IMR-90 (cell line): ENCODE measurements around the gene GPR161. TPM values are rescaled to one million over a fixed set of nuclear protein-coding genes. Genes with fewer than 3 reads are reported as not detected.

ENCODE experiments used
- ATAC-seq: fragments of 200-7000 bp; cut with Tn5 transposase; 2 replicates; pipeline ENCODE4 v1.9.1; 2020; ENCODE audit warnings: low read depth, mild to moderate bottlenecking, moderate library complexity
- BruUV-seq: library from RNA; stranded (reverse); fragments of 400-500 nt; replicated peaks from 2 replicates; lab custom pipeline; 2021; lab: Mats Ljungman, UMichigan
- CTCF ChIA-PET: fragments of 300-600 bp; formaldehyde crosslinking; extraction: SDS; loops from one replicate; lab custom pipeline; 2021; ENCODE audit warnings: antibody characterized with exemption; lab: Yijun Ruan, JAX
- POLR2A ChIA-PET: fragments of 300-600 bp; sonication (Branson Sonifier 250); formaldehyde crosslinking; loops from one replicate; lab custom pipeline; 2022; ENCODE audit warnings: antibody characterized with exemption; ENCODE audit not compliant: unreplicated experiment; lab: Charles Lee
- DNase-seq: peaks from one replicate; pipeline ENCODE4 v3.0.0; 2013
- H2AFZ ChIP-seq: replicated peaks from 2 replicates; pipeline ENCODE3; 2013; ENCODE audit warnings: low read length, mild to moderate bottlenecking; ENCODE audit not compliant: poor library complexity
- H2AK5ac ChIP-seq: 2 replicates; pipeline ENCODE4 v1.6.1; 2013; ENCODE audit warnings: low read depth, low read length, inconsistent platforms
- H2AK9ac ChIP-seq: replicated peaks from 2 replicates; pipeline ENCODE3; 2013; ENCODE audit warnings: mild to moderate bottlenecking, low read depth, low read length, moderate library complexity; ENCODE audit not compliant: poor library complexity
- H2BK120ac ChIP-seq: 2 replicates; pipeline ENCODE4 v1.6.1; 2013; ENCODE audit warnings: low read depth, low read length, inconsistent platforms
- H2BK15ac ChIP-seq: 3 replicates; pipeline ENCODE4 v1.6.1; 2013; ENCODE audit warnings: low read depth, low read length, inconsistent platforms
- H2BK20ac ChIP-seq: 2 replicates; pipeline ENCODE4 v1.6.1; 2013; ENCODE audit warnings: low read depth, mild to moderate bottlenecking, inconsistent platforms, low read length, moderate library complexity
- H2BK5ac ChIP-seq: 2 replicates; pipeline ENCODE4 v1.6.1; 2013; ENCODE audit warnings: mild to moderate bottlenecking, low read depth, low read length, inconsistent platforms; ENCODE audit not compliant: poor library complexity, severe bottlenecking
- H3K14ac ChIP-seq: replicated peaks from 2 replicates; pipeline ENCODE4 v1.6.1; 2013; ENCODE audit warnings: low read depth, low read length, inconsistent platforms
- H3K18ac ChIP-seq: 2 replicates; pipeline ENCODE4 v1.6.1; 2013; ENCODE audit warnings: low read depth, low read length, control low read depth
- H3K23ac ChIP-seq: 2 replicates; pipeline ENCODE4 v1.6.1; 2013; ENCODE audit warnings: low read depth, low read length, inconsistent platforms
- H3K27ac ChIP-seq: 2 replicates; pipeline ENCODE4 v1.5.1; 2013; ENCODE audit warnings: mild to moderate bottlenecking, control low read depth, low read length; ENCODE audit not compliant: insufficient read depth
- H3K27me3 ChIP-seq: 2 replicates; pipeline ENCODE4 v1.6.1; 2013; ENCODE audit warnings: low read length; ENCODE audit not compliant: control insufficient read depth, insufficient read depth
- H3K36me3 ChIP-seq: 2 replicates; pipeline ENCODE4 v1.6.1; 2013; ENCODE audit warnings: low read length, mixed read lengths; ENCODE audit not compliant: control insufficient read depth, insufficient read depth
- H3K4ac ChIP-seq: 2 replicates; pipeline ENCODE4 v1.6.1; 2013; ENCODE audit warnings: low read depth, low read length, inconsistent platforms
- H3K4me1 ChIP-seq: 2 replicates; pipeline ENCODE4 v1.6.1; 2013; ENCODE audit warnings: low read length, mixed read lengths; ENCODE audit not compliant: control insufficient read depth, insufficient read depth
- H3K4me2 ChIP-seq: 2 replicates; pipeline ENCODE4 v1.6.1; 2013; ENCODE audit warnings: low read depth, mild to moderate bottlenecking, control low read depth, low read length, moderate library complexity
- H3K4me3 ChIP-seq: 2 replicates; pipeline ENCODE4 v1.5.1; 2013; ENCODE audit warnings: low read depth, mild to moderate bottlenecking, control low read depth, low read length, moderate library complexity; ENCODE audit not compliant: insufficient read depth
- H3K56ac ChIP-seq: 2 replicates; pipeline ENCODE4 v1.6.1; 2013; ENCODE audit warnings: low read length, inconsistent platforms; ENCODE audit not compliant: insufficient read depth; ENCODE audit errors: extremely low read depth
- H3K79me1 ChIP-seq, 2 experiments: 2 replicates each; pipeline ENCODE4 v1.6.1; 2013; ENCODE audit warnings: low read length in 2 of 2, inconsistent platforms in 1 of 2, low read depth in 1 of 2
- H3K9ac ChIP-seq: 2 replicates; pipeline ENCODE4 v1.6.1; 2013; ENCODE audit warnings: low read depth, low read length, control low read depth
- H3K9me1 ChIP-seq: 2 replicates; pipeline ENCODE4 v1.6.1; 2013; ENCODE audit warnings: low read length, inconsistent platforms; ENCODE audit not compliant: insufficient read depth
- H3K9me3 ChIP-seq: 2 replicates; pipeline ENCODE4 v1.6.1; 2013; ENCODE audit warnings: low read length; ENCODE audit not compliant: control insufficient read depth, insufficient read depth
- H4K20me1 ChIP-seq: 2 replicates; pipeline ENCODE4 v1.6.1; 2013; ENCODE audit warnings: low read length, inconsistent platforms; ENCODE audit not compliant: insufficient read depth
- H4K5ac ChIP-seq: 2 replicates; pipeline ENCODE4 v1.6.1; 2013; ENCODE audit warnings: mild to moderate bottlenecking, low read depth, low read length, control low read depth
- H4K8ac ChIP-seq, 2 experiments: 2 replicates each; pipeline ENCODE4 v1.6.1; 2013; ENCODE audit warnings: low read depth in 2 of 2, low read length in 2 of 2, control low read depth in 1 of 2, inconsistent platforms in 1 of 2
- H4K91ac ChIP-seq: 2 replicates; pipeline ENCODE4 v1.6.1; 2013; ENCODE audit warnings: low read depth, low read length, inconsistent platforms; ENCODE audit not compliant: insufficient read depth
- BHLHE40 ChIP-seq: fragments of 150-350 bp; IDR thresholded peaks from 2 replicates; pipeline ENCODE4 v1.6.1; 2016; ENCODE audit warnings: mild to moderate bottlenecking, low read depth, low read length
- CEBPB ChIP-seq: IDR thresholded peaks from 2 replicates; pipeline ENCODE4 v1.6.1; 2012; ENCODE audit warnings: low read depth, low read length, improper control_type of control experiment
- CTCF ChIP-seq: conservative IDR thresholded peaks from 2 replicates; pipeline ENCODE4 v1.5.1; 2012; ENCODE audit warnings: mild to moderate bottlenecking, low read depth, low read length, improper control_type of control experiment
- MXI1 ChIP-seq: IDR thresholded peaks from 2 replicates; pipeline ENCODE4 v1.6.1; 2012; ENCODE audit warnings: low read depth, mild to moderate bottlenecking, low read length, moderate library complexity, borderline replicate concordance
- RAD21 ChIP-seq: IDR thresholded peaks from 2 replicates; pipeline ENCODE4 v1.6.1; 2012; ENCODE audit warnings: low read length, improper control_type of control experiment
- USF2 ChIP-seq: fragments of 150-350 bp; IDR thresholded peaks from 2 replicates; pipeline ENCODE4 v1.6.1; 2017; ENCODE audit warnings: mild to moderate bottlenecking, antibody characterized with exemption, low read length, low read depth
- WGBS, 2 experiments: methylation state at CpG; one replicate each; pipeline versions ENCODE4 v1.1.5 to v1.1.7; 2013; ENCODE audit warnings: missing lambda C conversion rate in 2 of 2; ENCODE audit not compliant: insufficient read length in 1 of 2; ENCODE audit errors: extremely low coverage in 2 of 2; 5-methylcytosine and 5-hydroxymethylcytosine counted together
- dilution Hi-C: fragments of 300-500 bp; cut with HindIII; formaldehyde crosslinking; loops from one replicate; pipeline ENCODE4 v1.14.3; 2018; ENCODE audit warnings: low sequenced_read_pairs; ENCODE audit not compliant: unreplicated experiment
- in situ Hi-C: fragments of 300-500 bp; cut with MboI; formaldehyde crosslinking; loops from 3 replicates; pipeline ENCODE4 v1.14.3; 2019; ENCODE audit warnings: low sequenced_read_pairs, inconsistent platforms, mixed read lengths
- intact Hi-C: fragments of 100-400 bp; cut with micrococcal nuclease; formaldehyde crosslinking; loops from 2 replicates; pipeline ENCODE4 v1.10.0; 2022
- polyA plus RNA-seq, 3 experiments: library from polyadenylated mRNA; depleted of rRNA; stranded (reverse); fragments of >200 nt; gene quantifications; 2 replicates each; pipeline ENCODE4 v1.2.3, GENCODE V29; 2012; ENCODE audit warnings: low replicate concordance in 1 of 3
- total RNA-seq: library from RNA; depleted of rRNA; stranded (reverse); fragments of >200 nt; gene quantifications from 2 replicates; pipeline ENCODE4 v1.2.3, GENCODE V29; 2012

The GPR161 gene
- total and polyA plus RNA-seq, 2 of the 4 experiments (the other 2 are of a cell fraction): 12.5 to 13.3 TPM

- ChIA-PET POLR2A (no interaction called here), CTCF (no interaction called here)
- H4K8ac ChIP-seq: peak overlapping the region; percentile 59 to 62; a peak in 2 of 4 replicates
- DNase-seq (no peak), ATAC-seq (no peak)
- H2BK5ac ChIP-seq: peak overlapping the region; percentile 56
- peak overlapping the region; percentile 81 for H3K9ac ChIP-seq
- no peaks in the 10 kb centered on the region for H3K36me3 ChIP-seq
- H3K14ac ChIP-seq: peak overlapping the region; percentile 85; the same call in 1 of the 2 replicates
- peak overlapping the region; percentile 76 for H3K27ac ChIP-seq
- no TSS peak for BruUV-seq
- H4K91ac ChIP-seq: peak overlapping the region; percentile 70; the same call in 1 of the 2 replicates
- peak overlapping the region; percentile 51 for H3K56ac ChIP-seq
- peak overlapping the region; percentile 83 for H3K4me2 ChIP-seq
- peak overlapping the region; percentile 61; the same call in 1 of the 2 replicates for H3K4ac ChIP-seq
- H3K23ac ChIP-seq: peak overlapping the region; percentile 54
- no peaks in the 10 kb centered on the region for H4K20me1 ChIP-seq
- no peaks in the 10 kb centered on the region for H3K9me1 ChIP-seq
- peaks cover 15 to 22% of the 10 kb centered on the region in 2 experiments; a peak in 3 of 4 replicates for H3K79me1 ChIP-seq
- H2BK15ac ChIP-seq: peak overlapping the region; percentile 34; the same call in 2 of the 3 replicates
- in situ Hi-C loops: loop anchor here (25.0 kb wide), 1 partner anchor 975 kb away; the partner anchor contains the start of gene ATP1B1
- no peak for TF ChIP-seq USF2
- TF ChIP-seq BHLHE40: no peak
- no peak for TF ChIP-seq CTCF
- no peak for TF ChIP-seq MXI1
- TF ChIP-seq CEBPB: no peak
- no peak for TF ChIP-seq RAD21
- dilution Hi-C loops: no loop called here
- H2BK20ac ChIP-seq: no peak overlapping the region
- no peaks in the 10 kb centered on the region for H3K9me3 ChIP-seq
- H2AK9ac ChIP-seq: peak overlapping the region; percentile 17
- H3K4me1 ChIP-seq: peaks cover 3% of the 10 kb centered on the region; the same call in 1 of the 2 replicates
- peak overlapping the region; percentile 76; the same call in 1 of the 2 replicates for H2BK120ac ChIP-seq
- H2AFZ ChIP-seq: peak overlapping the region; percentile 97
- no peak overlapping the region; the same call in 1 of the 2 replicates for H4K5ac ChIP-seq
- no peak overlapping the region; the same call in 1 of the 2 replicates for H3K18ac ChIP-seq
- intact Hi-C loops: loop anchor here (2.0 to 5.0 kb wide), 2 partner anchors 41 to 55 kb away; partner anchors contain the start of gene TIPRL
- 0% methylated on average over 1 of the region's 6 CpGs; no CpG with 5 or more reads in 1 of the 2 experiments for WGBS, 2 experiments
- H3K27me3 ChIP-seq: 0 out of 2 replicates have a peak, but pooled peaks cover 2% of the 10 kb centered on the region
- peak overlapping the region; percentile 70 for H3K4me3 ChIP-seq
- H2AK5ac ChIP-seq: 0 out of 2 replicates have a peak overlapping the region, but pooled peaks have one; percentile 8
Observed at GRCh38 chr1:168137515-168137821, 738 bp upstream of the GPR161 start.
